DMS53 treated with DMSO at 0.1 percent for 48 hours (cell line): ENCODE measurements around the gene RMI2.

Source experiments
- DNase-seq: peaks from one replicate; lab custom pipeline; 2025; ENCODE audit not compliant: unreplicated experiment; lab: John Stamatoyannopoulos, UW

The RMI2 gene

GRCh38 chr16:11309895-11310633, 35.2 kb upstream of the RMI2 start:
- DNase-seq = no peak

- DNase-seq = no peak
These were observed 34.7 kb upstream of the RMI2 start for GRCh38 chr16:11310634-11310977.

GRCh38 chr16:11310997-11311561, 34.2 kb upstream of the RMI2 start:
- DNase-seq = no peak

- DNase-seq = no peak
These were observed 32.4 kb upstream of the RMI2 start for GRCh38 chr16:11312718-11313492.

GRCh38 chr16:11313493-11314308, 31.6 kb upstream of the RMI2 start:
- no peak for DNase-seq

- DNase-seq = no peak
These were observed 30.9 kb upstream of the RMI2 start for GRCh38 chr16:11314309-11314894.

- DNase-seq = no peak
These were observed 29.7 kb upstream of the RMI2 start for GRCh38 chr16:11315510-11315909.

- no peak for DNase-seq
These were observed 28.8 kb upstream of the RMI2 start for GRCh38 chr16:11316331-11317015.

- no peak for DNase-seq
These were observed 26.4 kb upstream of the RMI2 start for GRCh38 chr16:11318817-11319216.

GRCh38 chr16:11319529-11320146, 25.6 kb upstream of the RMI2 start:
- DNase-seq = no peak

- peak; percentile 20 for DNase-seq
These were observed 25.1 kb upstream of the RMI2 start for GRCh38 chr16:11320170-11320569.

- DNase-seq = no peak
These were observed 23.6 kb upstream of the RMI2 start for GRCh38 chr16:11321662-11322061.

GRCh38 chr16:11322823-11323222, 22.4 kb upstream of the RMI2 start:
- DNase-seq = no peak

- no peak for DNase-seq
These were observed 21.5 kb upstream of the RMI2 start for GRCh38 chr16:11323551-11324336.

- no peak for DNase-seq
These were observed 19.7 kb upstream of the RMI2 start for GRCh38 chr16:11325404-11326083.

GRCh38 chr16:11326084-11326736, 19.0 kb upstream of the RMI2 start:
- no peak for DNase-seq

GRCh38 chr16:11326737-11327276, 18.5 kb upstream of the RMI2 start:
- DNase-seq = no peak
